ENCODE data around the gene CPPED1. TPM values are rescaled to one million over a fixed set of nuclear protein-coding genes. Genes with fewer than 3 reads are reported as not detected.
A peak's percentile ranks its signal among the peaks of the same experiment; 100 is the strongest.
"Not testable (repeated sequence)": the region's sequence is repeated elsewhere in the genome, so short reads cannot be mapped to it uniquely, and the experiment has no call there.

CPPED1 gene
- polyA plus RNA-seq, 1 donor: 25.1 TPM

DNA sequence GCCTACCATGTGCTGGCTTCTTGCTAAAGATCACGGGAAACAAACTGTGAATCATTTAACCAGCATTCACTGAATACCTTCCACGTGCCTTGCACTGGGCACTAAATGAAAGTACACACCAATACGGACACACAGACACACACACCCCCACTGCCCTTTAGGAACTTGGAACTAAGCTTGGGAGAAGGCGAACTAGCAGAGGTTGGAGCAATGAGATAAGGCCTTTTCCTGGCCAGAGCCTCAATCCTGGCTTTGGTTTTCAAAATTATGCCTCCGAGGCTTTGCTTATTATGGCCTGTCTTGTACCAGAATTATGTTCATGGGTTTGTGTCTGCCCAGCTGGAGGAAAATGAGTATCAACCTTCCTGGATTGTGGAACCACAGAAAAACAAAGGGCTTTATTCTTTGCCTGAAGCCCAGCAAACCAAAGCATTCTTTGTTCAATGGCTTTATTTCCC is 32.3 kb downstream of the CPPED1 start:
- H3K27ac ChIP-seq (ENCODE audit: low read length): no peak overlapping the region
- H3K9me3 ChIP-seq (ENCODE audit: control insufficient read depth, low read depth, low read length): no peaks in the 10 kb centered on the region
- WGBS (ENCODE audit: insufficient coverage, low lambda C conversion rate): no CpG with 5 or more reads among the region's 5 CpGs
- H3K4me1 ChIP-seq (ENCODE audit: control insufficient read depth, insufficient read depth, low read length): no peaks in the 10 kb centered on the region
- peaks cover 16% of the 10 kb centered on the region for H3K36me3 ChIP-seq (ENCODE audit: control insufficient read depth, insufficient read depth, low read length)
- no peak overlapping the region for H3K4me3 ChIP-seq (ENCODE audit: low read length)
- no peaks in the 10 kb centered on the region for H3K27me3 ChIP-seq (ENCODE audit: control insufficient read depth, insufficient read depth, low read length)
- DNase-seq: peak in 1 of 2 donors; percentile 16

DNA sequence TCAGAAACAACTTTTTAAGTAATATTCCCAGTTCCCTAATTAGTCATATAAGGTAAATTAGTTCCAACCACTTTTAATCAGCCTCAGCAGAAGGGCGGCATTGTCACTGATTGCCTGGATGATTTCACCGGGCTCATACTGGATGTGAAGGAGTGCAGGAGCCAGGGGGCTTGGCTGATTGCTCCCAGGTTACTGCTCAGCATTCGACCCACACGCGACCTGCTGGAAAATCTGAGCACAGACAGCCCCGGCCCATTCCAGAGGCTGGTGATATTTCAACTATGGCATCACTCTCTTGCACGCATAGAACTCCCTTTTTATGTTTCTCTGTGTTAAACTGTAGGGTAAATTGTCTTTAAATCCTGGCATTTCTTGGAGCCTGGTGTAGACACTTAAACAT is 34.2 kb downstream of the CPPED1 start:
- Histone ChIP-seq H3K36me3 (ENCODE audit: control insufficient read depth, insufficient read depth, low read length) (peaks cover 4% of the 10 kb centered on the region), H3K4me3 (ENCODE audit: low read length) (no peak overlapping the region), H3K27me3 (ENCODE audit: control insufficient read depth, insufficient read depth, low read length) (no peaks in the 10 kb centered on the region), H3K27ac (ENCODE audit: low read length) (no peak overlapping the region), H3K4me1 (ENCODE audit: control insufficient read depth, insufficient read depth, low read length) (no peaks in the 10 kb centered on the region), H3K9me3 (ENCODE audit: control insufficient read depth, low read depth, low read length) (no peaks in the 10 kb centered on the region)
- no CpG with 5 or more reads among the region's 7 CpGs for WGBS (ENCODE audit: insufficient coverage, low lambda C conversion rate)
- DNase-seq: no peak

DNA sequence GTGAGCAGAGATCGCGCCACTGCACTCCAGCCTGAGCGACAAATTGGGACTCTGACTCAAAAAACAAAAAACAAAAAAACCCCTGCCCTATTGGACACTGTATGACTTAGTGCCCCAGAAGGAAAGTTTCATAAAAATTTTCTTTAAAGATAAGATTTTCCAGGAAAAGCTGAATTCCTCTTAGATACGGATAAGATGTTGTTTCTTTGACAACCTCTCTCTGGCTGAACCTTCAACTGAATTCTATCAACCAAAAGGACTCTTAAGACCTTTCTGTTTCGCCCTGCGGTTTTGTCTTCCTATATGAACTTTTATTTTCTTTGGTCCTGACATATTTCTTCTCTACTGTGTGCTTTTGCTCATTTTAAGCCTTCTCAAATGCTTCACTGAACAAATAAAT is 35.8 kb downstream of the CPPED1 start:
- Histone ChIP-seq H3K27me3 (ENCODE audit: control insufficient read depth, insufficient read depth, low read length) (no peaks in the 10 kb centered on the region), H3K4me3 (ENCODE audit: low read length) (no peak overlapping the region), H3K27ac (ENCODE audit: low read length) (no peak overlapping the region), H3K4me1 (ENCODE audit: control insufficient read depth, insufficient read depth, low read length) (no peaks in the 10 kb centered on the region), H3K36me3 (ENCODE audit: control insufficient read depth, insufficient read depth, low read length) (peaks cover 2% of the 10 kb centered on the region), H3K9me3 (ENCODE audit: control insufficient read depth, low read depth, low read length) (no peaks in the 10 kb centered on the region)
- no peak for DNase-seq
- 93% methylated on average over 3 of the region's 6 CpGs for WGBS (ENCODE audit: insufficient coverage, low lambda C conversion rate)

DNA sequence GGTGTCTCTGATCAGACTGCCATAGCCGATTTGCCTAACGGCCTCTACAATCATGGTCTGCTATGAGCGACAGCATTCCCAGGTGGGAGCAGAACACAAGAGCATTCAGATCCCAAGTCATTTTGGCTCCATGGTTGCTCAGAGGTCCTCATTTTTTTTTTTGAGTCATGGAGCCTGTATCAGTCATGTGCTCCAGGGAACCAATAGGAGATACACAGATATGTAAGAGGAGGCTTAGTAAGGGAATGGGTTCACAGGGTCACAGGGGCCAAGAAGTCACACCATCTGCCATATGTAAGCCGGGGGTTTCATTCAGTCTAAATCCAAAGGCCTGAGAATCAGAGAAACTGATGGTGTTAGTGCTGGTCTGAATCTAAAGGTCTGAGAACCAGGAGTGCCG is 36.8 kb downstream of the CPPED1 start:
- Histone ChIP-seq H3K27me3 (ENCODE audit: control insufficient read depth, insufficient read depth, low read length) (no peaks in the 10 kb centered on the region), H3K4me1 (ENCODE audit: control insufficient read depth, insufficient read depth, low read length) (no peaks in the 10 kb centered on the region), H3K27ac (ENCODE audit: low read length) (no peak overlapping the region), H3K36me3 (ENCODE audit: control insufficient read depth, insufficient read depth, low read length) (peaks cover 2% of the 10 kb centered on the region), H3K4me3 (ENCODE audit: low read length) (no peak overlapping the region), H3K9me3 (ENCODE audit: control insufficient read depth, low read depth, low read length) (no peaks in the 10 kb centered on the region)
- WGBS (ENCODE audit: insufficient coverage, low lambda C conversion rate): no CpG with 5 or more reads among the region's 5 CpGs
- DNase-seq: no peak

DNA sequence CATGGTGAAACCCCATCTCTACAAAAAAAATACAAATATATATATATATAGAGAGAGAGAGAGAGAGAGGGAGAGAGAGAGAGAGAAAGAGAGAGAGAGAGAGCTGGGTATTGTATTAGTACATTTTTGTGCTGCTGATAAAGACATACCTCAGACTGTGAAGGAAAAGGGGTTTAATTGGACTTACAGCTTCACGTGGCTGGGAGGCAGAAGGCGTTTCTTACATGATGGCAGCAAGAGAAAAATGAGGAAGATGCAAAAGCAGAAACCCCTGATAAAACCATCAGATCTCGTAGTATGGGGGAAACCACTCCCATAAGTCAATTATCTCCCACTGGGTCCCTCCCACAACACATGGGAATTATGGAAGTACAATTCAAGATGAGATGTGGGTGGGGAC is 37.5 kb downstream of the CPPED1 start:
- not testable (repeated sequence) for H3K36me3 ChIP-seq (ENCODE audit: control insufficient read depth, insufficient read depth, low read length); DNase-seq; H3K27ac ChIP-seq (ENCODE audit: low read length); H3K4me1 ChIP-seq (ENCODE audit: control insufficient read depth, insufficient read depth, low read length); H3K9me3 ChIP-seq (ENCODE audit: control insufficient read depth, low read depth, low read length); H3K4me3 ChIP-seq (ENCODE audit: low read length); H3K27me3 ChIP-seq (ENCODE audit: control insufficient read depth, insufficient read depth, low read length)
- WGBS (ENCODE audit: insufficient coverage, low lambda C conversion rate): no CpG with 5 or more reads among the region's 3 CpGs

DNA sequence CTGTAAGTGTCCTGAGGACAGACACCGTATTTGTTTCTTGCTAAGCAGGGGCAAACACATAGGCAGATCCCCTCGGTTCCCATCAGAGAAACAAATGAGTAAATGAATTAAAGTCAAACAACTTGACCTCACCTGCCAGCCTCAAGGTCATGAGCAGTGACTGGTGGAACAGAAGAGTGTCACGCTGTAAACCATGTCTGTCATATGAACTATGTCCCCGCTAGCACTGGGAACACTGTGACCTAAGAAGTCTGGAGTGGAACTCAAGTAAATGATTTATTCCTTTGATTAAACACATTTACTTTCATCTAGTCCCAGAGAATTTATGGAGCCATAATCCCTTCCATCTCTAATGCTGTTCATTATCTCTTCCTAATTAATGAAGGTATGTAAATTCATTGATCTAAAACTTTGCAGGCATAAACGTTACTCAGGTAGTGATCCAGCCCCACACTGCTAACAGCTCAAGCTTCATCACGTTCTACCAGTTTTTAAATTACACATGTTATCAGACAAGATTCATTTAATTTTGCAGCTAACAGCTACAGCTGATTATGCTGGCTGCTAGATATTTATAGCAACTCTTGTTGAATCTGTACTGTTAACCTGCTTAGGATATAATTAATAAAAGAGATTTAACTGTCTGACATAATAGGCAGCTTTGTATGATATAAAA is 38.7 kb downstream of the CPPED1 start:
- Histone ChIP-seq H3K9me3 (ENCODE audit: control insufficient read depth, low read depth, low read length) (no peaks in the 10 kb centered on the region), H3K27me3 (ENCODE audit: control insufficient read depth, insufficient read depth, low read length) (no peaks in the 10 kb centered on the region), H3K4me1 (ENCODE audit: control insufficient read depth, insufficient read depth, low read length) (no peaks in the 10 kb centered on the region), H3K27ac (ENCODE audit: low read length) (no peak overlapping the region), H3K4me3 (ENCODE audit: low read length) (no peak overlapping the region), H3K36me3 (ENCODE audit: control insufficient read depth, insufficient read depth, low read length) (peaks cover 2% of the 10 kb centered on the region)
- peak in 1 of 2 donors; percentile 23 for DNase-seq
- WGBS (ENCODE audit: insufficient coverage, low lambda C conversion rate): 90% methylated on average over 2 of the region's 6 CpGs

DNA sequence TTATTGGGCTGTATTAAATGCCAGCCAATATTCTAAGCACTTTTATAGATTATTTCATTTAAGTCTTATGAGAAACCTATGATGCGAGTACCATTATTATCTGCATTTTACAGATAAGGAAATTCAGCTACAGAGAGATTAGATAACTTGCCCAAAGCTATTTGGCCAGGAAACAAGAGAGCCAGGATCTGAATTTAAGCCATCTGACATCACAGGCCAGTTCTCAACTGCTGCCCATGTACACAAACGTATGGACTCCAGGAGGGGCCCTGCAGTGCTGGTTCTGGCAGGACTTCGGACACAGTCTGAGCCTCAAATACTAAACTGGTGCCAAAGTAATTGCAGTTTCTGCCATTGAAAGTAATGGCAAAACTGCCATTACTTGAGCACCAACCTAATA is 40.2 kb downstream of the CPPED1 start:
- Histone ChIP-seq H3K36me3 (ENCODE audit: control insufficient read depth, insufficient read depth, low read length) (peaks cover 2% of the 10 kb centered on the region), H3K27me3 (ENCODE audit: control insufficient read depth, insufficient read depth, low read length) (no peaks in the 10 kb centered on the region), H3K4me1 (ENCODE audit: control insufficient read depth, insufficient read depth, low read length) (no peaks in the 10 kb centered on the region), H3K27ac (ENCODE audit: low read length) (no peak overlapping the region), H3K4me3 (ENCODE audit: low read length) (no peak overlapping the region), H3K9me3 (ENCODE audit: control insufficient read depth, low read depth, low read length) (no peaks in the 10 kb centered on the region)
- 100% methylated on average over 1 of the region's 3 CpGs for WGBS (ENCODE audit: insufficient coverage, low lambda C conversion rate)
- no peak for DNase-seq

DNA sequence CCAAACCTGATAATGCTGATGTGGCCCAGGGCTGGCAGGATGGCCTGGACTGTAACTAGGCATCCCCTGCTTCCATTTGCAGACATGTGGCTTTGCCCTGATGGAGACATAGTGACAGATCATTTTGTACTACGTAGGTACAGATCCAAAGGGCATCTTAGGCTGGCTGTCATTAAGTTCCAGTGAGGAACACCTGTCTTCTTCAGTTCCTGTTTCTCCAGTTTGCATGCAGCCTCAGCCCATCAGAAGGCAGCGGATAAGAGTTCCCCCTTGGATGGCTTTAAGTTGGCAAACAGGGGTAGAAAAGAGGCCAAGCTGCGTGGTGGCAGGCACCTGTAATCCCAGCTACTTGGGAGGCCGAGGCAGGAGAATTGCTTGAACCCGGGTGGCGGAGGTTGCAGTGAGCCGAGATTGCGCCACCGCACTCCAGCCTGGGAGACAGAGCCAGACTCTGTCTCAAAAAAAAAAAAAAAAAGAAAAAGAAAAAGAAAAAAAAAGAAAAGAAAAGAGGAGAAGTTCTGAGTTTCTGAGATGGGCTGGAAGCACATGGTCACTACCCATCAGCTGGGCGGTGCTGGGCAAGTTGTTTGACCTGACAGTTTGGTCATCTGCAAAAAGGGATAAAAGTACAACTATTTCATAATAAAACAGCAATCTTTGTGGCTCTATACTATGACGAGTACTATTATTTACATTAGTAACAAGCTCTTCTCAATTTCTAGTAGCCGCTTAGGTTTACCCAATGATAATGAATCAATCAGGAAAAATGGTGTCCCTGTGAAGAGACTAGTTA is 42.7 kb downstream of the CPPED1 start:
- Histone ChIP-seq H3K36me3 (ENCODE audit: control insufficient read depth, insufficient read depth, low read length) (peaks cover 2% of the 10 kb centered on the region), H3K27me3 (ENCODE audit: control insufficient read depth, insufficient read depth, low read length) (no peaks in the 10 kb centered on the region), H3K4me3 (ENCODE audit: low read length) (no peak overlapping the region), H3K27ac (ENCODE audit: low read length) (no peak overlapping the region), H3K9me3 (ENCODE audit: control insufficient read depth, low read depth, low read length) (no peaks in the 10 kb centered on the region), H3K4me1 (ENCODE audit: control insufficient read depth, insufficient read depth, low read length) (no peaks in the 10 kb centered on the region)
- no peak for DNase-seq
- 88% methylated on average over 2 of the region's 12 CpGs for WGBS (ENCODE audit: insufficient coverage, low lambda C conversion rate)

DNA sequence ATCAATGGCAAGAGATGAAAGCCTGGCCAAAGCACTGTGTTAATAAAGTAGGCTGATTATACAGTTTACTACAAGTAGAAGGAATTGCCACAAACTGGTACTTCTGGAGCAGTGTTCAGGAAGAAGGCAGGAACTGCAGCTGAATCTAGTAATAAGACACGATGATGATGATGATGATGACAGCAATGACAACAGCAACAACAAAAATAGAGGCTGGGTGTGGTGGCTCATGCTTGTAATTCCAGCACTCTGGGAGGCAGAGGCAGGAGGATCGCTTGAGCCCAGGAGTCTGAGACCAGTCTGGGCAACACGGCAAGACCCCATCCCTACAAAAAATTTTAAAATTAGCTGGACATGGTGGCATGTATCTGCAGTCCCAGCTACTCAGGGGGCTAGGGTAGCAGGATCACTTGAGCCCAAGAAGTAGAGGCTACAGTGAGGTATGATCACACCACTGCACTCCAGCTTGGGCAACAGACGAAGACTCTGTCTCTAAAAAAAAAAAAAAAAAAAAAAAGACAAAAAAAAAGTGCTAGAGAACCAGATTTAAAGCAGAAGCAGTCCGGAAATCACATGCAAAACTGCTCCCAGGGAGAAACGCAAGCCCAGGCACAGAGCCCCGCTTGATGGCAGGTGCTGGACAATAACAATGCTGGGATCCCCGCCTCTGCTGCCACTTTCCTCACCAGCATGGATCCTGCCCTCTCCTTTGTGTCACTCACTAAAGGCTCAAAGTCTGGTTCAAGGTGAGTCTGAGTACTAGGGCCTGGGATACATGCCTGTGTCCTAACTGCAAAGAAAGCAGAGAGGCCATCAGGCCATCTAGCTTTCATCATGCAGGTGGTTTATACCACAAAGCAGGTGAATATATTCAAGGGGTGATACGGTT is 44.8 kb downstream of the CPPED1 start:
- Histone ChIP-seq H3K4me1 (ENCODE audit: control insufficient read depth, insufficient read depth, low read length) (no peaks in the 10 kb centered on the region), H3K27me3 (ENCODE audit: control insufficient read depth, insufficient read depth, low read length) (no peaks in the 10 kb centered on the region), H3K27ac (ENCODE audit: low read length) (no peak overlapping the region), H3K4me3 (ENCODE audit: low read length) (no peak overlapping the region), H3K36me3 (ENCODE audit: control insufficient read depth, insufficient read depth, low read length) (peaks cover 2% of the 10 kb centered on the region), H3K9me3 (ENCODE audit: control insufficient read depth, low read depth, low read length) (no peaks in the 10 kb centered on the region)
- DNase-seq: no peak
- no CpG with 5 or more reads among the region's 9 CpGs for WGBS (ENCODE audit: insufficient coverage, low lambda C conversion rate)

DNA sequence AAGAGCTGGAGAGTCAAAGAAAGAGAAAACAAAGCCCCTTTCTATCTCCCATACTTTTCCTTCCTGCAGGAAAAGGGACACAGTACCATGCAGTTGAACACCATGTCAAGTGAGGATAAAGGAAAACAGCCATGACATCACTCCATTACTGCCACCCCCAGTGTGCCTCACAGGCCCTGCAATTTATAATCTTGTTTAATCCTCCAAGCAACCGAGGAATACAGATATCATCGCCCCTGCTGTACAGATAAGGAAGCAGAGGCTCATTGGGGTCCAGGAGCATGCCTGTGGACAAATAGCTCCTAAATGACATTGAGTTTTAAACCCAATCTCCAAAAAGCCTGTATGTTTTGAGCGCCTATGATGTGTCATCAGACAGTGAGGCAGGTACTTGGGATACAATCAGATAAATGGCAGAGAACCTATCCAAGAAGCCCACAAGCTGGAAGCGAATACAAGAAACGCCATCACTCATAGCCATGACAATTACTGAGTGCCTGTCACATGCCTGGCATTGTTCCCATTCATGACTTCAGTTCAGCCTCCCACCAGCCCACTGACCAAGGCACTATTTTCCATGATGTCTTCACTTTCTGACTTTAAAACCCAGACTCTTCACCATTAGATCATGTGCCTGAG is 45.5 kb downstream of the CPPED1 start:
- Histone ChIP-seq H3K36me3 (ENCODE audit: control insufficient read depth, insufficient read depth, low read length) (peaks cover 2% of the 10 kb centered on the region), H3K27me3 (ENCODE audit: control insufficient read depth, insufficient read depth, low read length) (no peaks in the 10 kb centered on the region), H3K4me3 (ENCODE audit: low read length) (no peak overlapping the region), H3K9me3 (ENCODE audit: control insufficient read depth, low read depth, low read length) (no peaks in the 10 kb centered on the region), H3K27ac (ENCODE audit: low read length) (no peak overlapping the region), H3K4me1 (ENCODE audit: control insufficient read depth, insufficient read depth, low read length) (no peaks in the 10 kb centered on the region)
- peak in 1 of 2 donors; percentile 6 for DNase-seq
- WGBS (ENCODE audit: insufficient coverage, low lambda C conversion rate): no CpG with 5 or more reads among the region's 5 CpGs
